Hematopoietic multipotent progenitor cell treated with erythropoietin and hydrocortisone succinate and interleukin-3 and kit ligand, for 8 days (in vitro differentiated cells): ENCODE data around the gene CLSTN1.
"Not testable (repeated sequence)": the region's sequence is repeated elsewhere in the genome, so short reads cannot be mapped to it uniquely, and the experiment has no call there.

ENCODE experiments used
- DNase-seq: peaks from one replicate; pipeline ENCODE4 v3.0.0-alpha.2; 2015

Gene CLSTN1

GRCh38 chr1:9728451-9729295 is 95.1 kb downstream of the CLSTN1 start:
- DNase-seq: no peak

- no peak for DNase-seq
Measured at GRCh38 chr1:9726905-9727595, 96.7 kb downstream of the CLSTN1 start.

GRCh38 chr1:9726406-9726805 is 97.4 kb downstream of the CLSTN1 start:
- no peak for DNase-seq

GRCh38 chr1:9724706-9725476 is 98.9 kb downstream of the CLSTN1 start:
- DNase-seq: peak; percentile 72

GRCh38 chr1:9723926-9724325 is 99.8 kb downstream of the CLSTN1 start:
- no peak for DNase-seq

GRCh38 chr1:9723068-9723805 is 100.5 kb downstream of the CLSTN1 start:
- DNase-seq: no peak

GRCh38 chr1:9722378-9722749 is 101.4 kb downstream of the CLSTN1 start:
- no peak for DNase-seq

GRCh38 chr1:9721606-9722377 is 102.0 kb downstream of the CLSTN1 start:
- peak; percentile 35 for DNase-seq

- no peak for DNase-seq
Measured at GRCh38 chr1:9720785-9721605, 102.8 kb downstream of the CLSTN1 start.

GRCh38 chr1:9719978-9720722 is 103.6 kb downstream of the CLSTN1 start:
- DNase-seq: no peak

GRCh38 chr1:9718006-9718680 is 105.6 kb downstream of the CLSTN1 start:
- DNase-seq: no peak

GRCh38 chr1:9717193-9718005 is 106.4 kb downstream of the CLSTN1 start:
- peak; percentile 91 for DNase-seq

GRCh38 chr1:9716404-9717192 is 107.2 kb downstream of the CLSTN1 start:
- no peak for DNase-seq

- no peak for DNase-seq
Measured at GRCh38 chr1:9715536-9716226, 108.1 kb downstream of the CLSTN1 start.

- peak; percentile 38 for DNase-seq
Measured at GRCh38 chr1:9714257-9714718, 109.5 kb downstream of the CLSTN1 start.

GRCh38 chr1:9712767-9713166 is 111.0 kb downstream of the CLSTN1 start:
- not testable (repeated sequence) for DNase-seq

- DNase-seq: no peak
Measured at GRCh38 chr1:9711466-9712020, 112.2 kb downstream of the CLSTN1 start.
